ENCODE results near the gene TIMP4. TPM values are rescaled to one million over a fixed set of nuclear protein-coding genes. Genes with fewer than 3 reads are reported as not detected.

TIMP4 gene
- polyA plus RNA-seq, 1 donor from 2014 or later = not detected

DNA sequence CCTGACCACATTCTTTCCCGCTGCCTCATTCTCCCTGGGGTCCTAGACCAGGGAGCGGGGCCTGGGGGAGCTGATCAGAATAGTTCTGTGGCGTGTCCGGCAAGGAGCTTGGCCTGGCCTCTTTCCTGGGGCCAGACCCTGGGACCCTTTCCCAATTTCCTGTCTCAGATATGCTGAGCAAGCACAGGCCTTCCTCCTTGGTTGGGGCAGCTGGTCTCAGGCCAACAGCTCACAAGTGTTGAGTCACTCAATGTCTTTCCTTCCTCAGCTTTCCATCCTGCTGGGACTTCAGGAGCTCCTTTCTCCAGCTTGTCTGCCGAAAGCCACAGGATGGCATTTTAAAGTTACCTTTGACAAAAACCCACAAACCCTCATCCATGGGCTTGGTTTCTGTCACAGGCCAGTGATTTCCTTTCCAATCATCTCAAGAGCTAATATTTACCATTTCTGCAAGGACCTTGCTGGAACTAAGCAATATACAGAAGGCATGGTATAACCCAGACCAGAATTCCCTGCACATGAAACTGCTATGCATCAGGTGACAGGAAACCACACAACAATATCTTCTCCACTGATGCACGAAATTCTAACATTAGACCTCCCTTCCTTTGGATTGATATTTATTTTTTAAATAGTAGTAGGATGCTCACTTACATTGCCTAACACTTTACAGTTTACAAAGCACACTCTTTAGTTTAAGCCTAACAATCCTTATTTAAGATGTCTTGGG, 19.5 kb upstream of the TIMP4 start:
- no peak overlapping the region for H3K4me3 Mint-ChIP-seq
- H3K4me1 Mint-ChIP-seq = peaks cover 0 to 3% (median 0%) of the 10 kb centered on the region in 3 donors
- peaks cover 2 to 7% (median 6%) of the 10 kb centered on the region in 3 donors for H3K9me3 Mint-ChIP-seq
- no peaks in the 10 kb centered on the region for H3K36me3 Mint-ChIP-seq
- H3K27ac Mint-ChIP-seq = no peak overlapping the region
- peaks cover 4% of the 10 kb centered on the region for H3K27me3 Mint-ChIP-seq

- H3K4me3 Mint-ChIP-seq = no peak overlapping the region
- peaks cover 0 to 3% (median 0%) of the 10 kb centered on the region in 3 donors for H3K4me1 Mint-ChIP-seq
- H3K9me3 Mint-ChIP-seq = peaks cover 7 to 13% (median 11%) of the 10 kb centered on the region in 3 donors
- peaks cover 4% of the 10 kb centered on the region for H3K27me3 Mint-ChIP-seq
- H3K36me3 Mint-ChIP-seq = no peaks in the 10 kb centered on the region
- no peak overlapping the region for H3K27ac Mint-ChIP-seq
Measured at GRCh38 chr3:12177126-12177525, 18.4 kb upstream of the TIMP4 start.

DNA sequence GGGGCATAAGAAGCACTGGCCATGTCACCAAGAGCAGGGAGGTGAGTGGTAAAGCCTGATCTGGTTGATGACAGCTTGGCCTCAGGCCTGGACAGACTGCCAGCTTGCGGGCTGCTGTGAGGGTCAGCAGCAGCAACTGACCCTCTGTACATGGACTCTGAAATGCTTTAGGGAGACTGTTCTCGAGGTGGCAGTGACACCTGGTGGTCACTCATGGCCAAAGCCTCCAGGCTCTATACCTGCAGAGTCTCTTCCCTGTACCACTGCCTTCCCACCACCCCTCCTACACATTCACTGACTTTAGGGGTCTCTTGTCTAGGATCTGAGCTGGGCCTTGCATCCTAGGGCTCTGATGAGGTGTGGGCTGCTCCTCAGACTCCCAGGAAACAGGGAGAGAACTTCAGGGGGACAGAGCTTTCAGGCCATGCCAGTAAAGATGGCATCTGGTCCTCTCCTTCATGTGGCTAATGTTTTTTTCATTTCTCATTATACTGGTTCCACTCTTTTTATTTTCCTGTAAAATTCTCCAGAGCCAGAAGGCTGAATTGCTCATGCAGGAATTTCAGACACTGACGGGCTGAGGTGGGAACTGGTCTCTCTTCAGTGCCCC, 17.2 kb upstream of the TIMP4 start:
- no peak overlapping the region for H3K27ac Mint-ChIP-seq
- peaks cover 1% of the 10 kb centered on the region for H3K27me3 Mint-ChIP-seq
- H3K4me1 Mint-ChIP-seq = no peaks in the 10 kb centered on the region
- H3K36me3 Mint-ChIP-seq = no peaks in the 10 kb centered on the region
- peaks cover 8 to 20% (median 11%) of the 10 kb centered on the region in 3 donors for H3K9me3 Mint-ChIP-seq
- H3K4me3 Mint-ChIP-seq = peak overlapping the region in 1 of 4 donors; percentile 24

- no peaks in the 10 kb centered on the region for H3K4me1 Mint-ChIP-seq
- H3K27ac Mint-ChIP-seq = no peak overlapping the region
- H3K27me3 Mint-ChIP-seq = peaks cover 1% of the 10 kb centered on the region
- peaks cover 8 to 20% (median 11%) of the 10 kb centered on the region in 3 donors for H3K9me3 Mint-ChIP-seq
- H3K4me3 Mint-ChIP-seq = no peak overlapping the region
- no peaks in the 10 kb centered on the region for H3K36me3 Mint-ChIP-seq
Measured at GRCh38 chr3:12175137-12175593, 16.5 kb upstream of the TIMP4 start.

- peaks cover 5% of the 10 kb centered on the region for H3K27me3 Mint-ChIP-seq
- H3K4me3 Mint-ChIP-seq = no peak overlapping the region
- H3K9me3 Mint-ChIP-seq = peaks cover 8 to 20% (median 11%) of the 10 kb centered on the region in 3 donors
- H3K36me3 Mint-ChIP-seq = peaks cover 3% of the 10 kb centered on the region
- H3K27ac Mint-ChIP-seq = no peak overlapping the region
- H3K4me1 Mint-ChIP-seq = no peaks in the 10 kb centered on the region
Measured at GRCh38 chr3:12170207-12170606, 11.5 kb upstream of the TIMP4 start.

DNA sequence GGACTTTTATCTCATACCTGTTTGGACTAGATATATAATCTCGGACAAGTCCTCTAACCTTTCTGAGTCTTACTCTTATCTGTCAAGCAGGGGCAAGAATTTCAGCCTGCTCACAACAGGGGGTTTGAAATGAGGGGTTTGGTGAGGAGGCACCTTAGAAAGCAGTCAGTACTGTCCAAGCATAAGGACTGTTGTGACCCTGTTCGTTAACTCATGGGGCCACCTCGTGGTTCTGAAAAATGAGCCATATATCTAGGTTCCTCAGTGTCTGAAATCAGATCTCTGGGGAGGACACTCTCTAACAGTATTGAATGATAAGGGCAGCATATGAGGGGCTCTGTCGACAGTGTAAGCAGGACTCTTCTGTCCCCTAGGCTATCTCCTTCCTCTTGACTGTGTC, 7.2 kb upstream of the TIMP4 start:
- H3K9me3 Mint-ChIP-seq = no peaks in the 10 kb centered on the region
- peaks cover 7% of the 10 kb centered on the region for H3K27me3 Mint-ChIP-seq
- no peaks in the 10 kb centered on the region for H3K4me1 Mint-ChIP-seq
- no peak overlapping the region for H3K4me3 Mint-ChIP-seq
- no peak overlapping the region for H3K27ac Mint-ChIP-seq
- H3K36me3 Mint-ChIP-seq = peaks cover 3% of the 10 kb centered on the region

DNA sequence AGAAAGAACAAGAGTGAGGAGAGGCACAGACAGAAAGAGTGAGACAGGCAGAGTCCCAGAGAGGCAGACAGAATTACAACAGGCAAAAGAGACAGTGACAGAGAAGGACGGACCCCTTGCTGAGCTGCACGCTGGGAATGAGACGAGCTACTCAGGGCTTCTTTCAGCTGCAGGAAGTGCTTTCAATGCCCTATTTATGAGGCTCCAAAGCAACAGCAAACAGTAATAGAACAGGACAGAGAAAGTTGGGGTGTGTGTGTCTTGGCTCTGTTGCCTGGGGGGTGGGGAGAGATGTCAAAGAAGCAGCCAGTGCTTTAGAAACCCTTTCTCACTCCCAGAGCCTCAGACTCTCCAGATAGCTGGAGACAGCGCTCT, 502 bp upstream of the TIMP4 start:
- Mint-ChIP-seq H3K4me1 (peaks cover 0 to 2% (median 0%) of the 10 kb centered on the region in 3 donors), H3K9me3 (peaks cover 0 to 2% (median 0%) of the 10 kb centered on the region in 3 donors), H3K27ac (no peak overlapping the region), H3K4me3 (no peak overlapping the region), H3K27me3 (peaks cover 17% of the 10 kb centered on the region), H3K36me3 (no peaks in the 10 kb centered on the region)

DNA sequence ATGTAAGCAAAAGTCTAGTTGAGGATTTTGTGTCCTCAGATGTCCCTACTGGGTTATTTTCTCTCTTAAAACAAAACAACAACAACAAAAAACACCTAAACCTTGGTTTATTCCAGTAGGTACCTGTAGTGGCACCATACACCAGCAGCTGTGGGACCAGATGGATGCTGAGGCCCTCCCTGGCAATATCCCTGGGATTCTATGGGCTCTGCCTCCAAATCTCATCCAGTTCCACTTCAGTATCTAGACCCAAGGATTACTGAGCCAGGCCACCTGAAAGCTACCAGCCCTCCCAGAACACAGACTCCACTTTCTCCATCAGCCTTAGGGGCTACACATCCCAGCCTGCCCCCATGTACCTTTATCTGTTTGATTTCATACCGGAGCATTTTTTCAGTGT, 1.7 kb downstream of the TIMP4 start:
- peaks cover 0 to 2% (median 0%) of the 10 kb centered on the region in 3 donors for H3K4me1 Mint-ChIP-seq
- peaks cover 18% of the 10 kb centered on the region for H3K27me3 Mint-ChIP-seq
- H3K27ac Mint-ChIP-seq = no peak overlapping the region
- peaks cover 0 to 2% (median 0%) of the 10 kb centered on the region in 3 donors for H3K9me3 Mint-ChIP-seq
- H3K4me3 Mint-ChIP-seq = no peak overlapping the region
- H3K36me3 Mint-ChIP-seq = no peaks in the 10 kb centered on the region

DNA sequence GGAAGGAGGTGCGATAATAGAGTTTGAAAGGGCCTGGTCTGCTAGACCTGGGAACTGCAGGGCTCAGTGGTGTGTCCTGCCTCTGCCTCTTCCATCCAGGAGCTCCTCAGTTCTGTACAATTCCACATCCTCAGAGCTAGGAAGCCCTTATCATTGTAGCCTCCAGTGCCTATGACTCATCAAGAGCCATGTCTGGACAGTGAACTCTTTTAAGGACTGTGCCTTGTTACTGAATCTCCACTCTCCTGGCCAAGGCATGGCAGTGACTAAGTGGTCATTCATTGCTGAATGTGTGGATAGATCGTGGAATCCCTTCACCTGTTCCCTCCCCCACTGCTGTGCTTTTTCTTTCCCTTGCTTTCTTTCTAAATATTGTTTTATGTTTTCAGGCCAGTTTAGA, 2.9 kb downstream of the TIMP4 start:
- H3K27me3 Mint-ChIP-seq = peaks cover 19% of the 10 kb centered on the region
- peaks cover 0 to 2% (median 0%) of the 10 kb centered on the region in 3 donors for H3K9me3 Mint-ChIP-seq
- peaks cover 0 to 2% (median 0%) of the 10 kb centered on the region in 3 donors for H3K4me1 Mint-ChIP-seq
- no peaks in the 10 kb centered on the region for H3K36me3 Mint-ChIP-seq
- no peak overlapping the region for H3K27ac Mint-ChIP-seq
- no peak overlapping the region for H3K4me3 Mint-ChIP-seq

DNA sequence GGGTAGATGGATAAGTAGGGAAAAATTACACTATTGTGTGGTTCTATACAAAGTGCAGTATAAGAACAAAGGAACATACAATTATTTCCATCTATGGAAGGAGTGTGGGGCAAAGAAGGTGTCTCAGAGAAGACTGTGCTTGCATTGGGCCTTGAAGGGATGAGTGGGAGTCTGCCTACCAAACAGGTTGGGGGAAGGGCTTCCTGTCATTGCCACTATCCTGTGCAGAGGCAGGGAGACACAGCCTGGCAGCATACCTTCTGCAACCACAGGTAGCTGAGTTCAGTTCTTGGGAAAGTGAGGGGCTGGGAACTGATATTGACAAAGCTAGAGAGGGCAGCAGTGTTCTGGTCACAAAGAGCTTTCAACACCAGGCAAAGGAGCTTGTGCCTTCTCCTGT, 3.4 kb downstream of the TIMP4 start:
- H3K27ac Mint-ChIP-seq = no peak overlapping the region
- H3K36me3 Mint-ChIP-seq = peaks cover 2% of the 10 kb centered on the region
- no peak overlapping the region for H3K4me3 Mint-ChIP-seq
- H3K27me3 Mint-ChIP-seq = peaks cover 19% of the 10 kb centered on the region
- H3K9me3 Mint-ChIP-seq = peaks cover 0 to 2% (median 0%) of the 10 kb centered on the region in 3 donors
- H3K4me1 Mint-ChIP-seq = peaks cover 0 to 2% (median 0%) of the 10 kb centered on the region in 3 donors

DNA sequence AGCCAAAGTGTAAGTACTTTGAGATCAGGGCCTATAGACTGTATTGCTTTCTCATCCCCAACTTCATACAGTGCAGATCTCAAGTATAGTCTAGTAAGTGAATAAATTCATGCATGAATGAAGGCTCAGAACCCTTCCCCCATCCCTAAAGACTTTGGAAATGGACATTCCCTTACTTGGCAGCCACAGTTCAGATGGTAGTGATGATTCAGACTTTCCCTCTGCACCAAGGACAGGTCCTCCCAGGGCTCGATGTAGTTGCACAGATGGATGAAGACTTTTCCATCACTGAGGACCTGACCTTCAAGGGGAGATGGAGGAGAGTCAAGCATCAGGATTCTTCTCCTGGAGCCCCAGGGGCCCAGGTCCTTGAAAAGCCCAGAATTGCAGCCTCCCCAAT, 4.6 kb downstream of the TIMP4 start:
- Mint-ChIP-seq H3K4me1 (peaks cover 0 to 2% (median 0%) of the 10 kb centered on the region in 3 donors), H3K9me3 (peaks cover 0 to 2% (median 0%) of the 10 kb centered on the region in 3 donors), H3K4me3 (no peak overlapping the region), H3K36me3 (peaks cover 2% of the 10 kb centered on the region), H3K27me3 (peaks cover 19% of the 10 kb centered on the region), H3K27ac (no peak overlapping the region)

GRCh38 chr3:12150112-12150511, 8.6 kb downstream of the TIMP4 start:
- peaks cover 4% of the 10 kb centered on the region for H3K27me3 Mint-ChIP-seq

DNA sequence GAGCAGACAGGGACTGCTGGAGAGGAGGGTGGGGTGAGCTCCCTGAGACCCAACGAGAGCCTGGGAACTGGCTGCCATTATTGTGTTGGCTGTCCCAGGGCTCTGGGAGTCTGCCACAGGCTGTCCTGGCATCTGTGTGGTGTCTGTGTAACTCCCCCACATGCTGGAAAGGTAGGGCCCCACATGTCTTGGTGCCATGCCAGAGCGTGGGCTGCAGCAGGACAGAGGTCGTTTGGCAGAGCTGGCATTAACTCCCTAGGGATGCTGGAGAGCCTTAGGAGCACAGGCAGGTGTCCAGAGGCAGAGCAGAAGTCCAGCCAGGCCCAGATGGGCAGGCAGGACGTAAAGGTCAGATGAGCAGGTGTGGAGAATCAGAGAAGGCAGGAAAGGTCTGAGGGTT, 9.7 kb downstream of the TIMP4 start:
- H3K9me3 Mint-ChIP-seq = no peaks in the 10 kb centered on the region

More at GRCh38 chr3:12150112-12150511, 8.6 kb downstream of the TIMP4 start:
- H3K4me3 Mint-ChIP-seq = no peak overlapping the region
- no peaks in the 10 kb centered on the region for H3K4me1 Mint-ChIP-seq
- no peaks in the 10 kb centered on the region for H3K9me3 Mint-ChIP-seq
- peaks cover 2% of the 10 kb centered on the region for H3K36me3 Mint-ChIP-seq
- H3K27ac Mint-ChIP-seq = no peak overlapping the region

GRCh38 chr3:12148183-12148940, 10.3 kb downstream of the TIMP4 start:
- Mint-ChIP-seq H3K4me3 (no peak overlapping the region), H3K4me1 (no peaks in the 10 kb centered on the region), H3K27me3 (peaks cover 4% of the 10 kb centered on the region), H3K9me3 (no peaks in the 10 kb centered on the region), H3K36me3 (peaks cover 2% of the 10 kb centered on the region), H3K27ac (no peak overlapping the region)

More for the DNA sequence above, 9.7 kb downstream of the TIMP4 start:
- Mint-ChIP-seq H3K4me1 (no peaks in the 10 kb centered on the region), H3K36me3 (peaks cover 2% of the 10 kb centered on the region), H3K4me3 (no peak overlapping the region), H3K27me3 (peaks cover 4% of the 10 kb centered on the region), H3K27ac (no peak overlapping the region)
